Nephron (organoid): ENCODE results near the gene MYL7.
"Not testable (repeated sequence)": the region's sequence is repeated elsewhere in the genome, so short reads cannot be mapped to it uniquely, and the experiment has no call there.

Experiments
- H3K27ac Mint-ChIP-seq, 3 experiments: 2 replicates each; pipeline ENCODE4 v1.8.0; 2020; ENCODE audit warnings: mixed read lengths in 3 of 3, mild to moderate bottlenecking in 2 of 3, moderate library complexity in 1 of 3
- H3K27me3 Mint-ChIP-seq: 2 replicates; pipeline ENCODE4 v1.8.0; 2021; ENCODE audit warnings: low read depth, mild to moderate bottlenecking, moderate library complexity, mixed read lengths
- H3K36me3 Mint-ChIP-seq: 2 replicates; pipeline ENCODE4 v1.8.0; 2020; ENCODE audit warnings: low read depth, mixed read lengths
- H3K4me1 Mint-ChIP-seq: 2 replicates; pipeline ENCODE4 v1.8.0; 2020; ENCODE audit warnings: mixed read lengths
- H3K4me3 Mint-ChIP-seq, 3 experiments: 2 replicates each; pipeline ENCODE4 v1.8.0; 2020; ENCODE audit warnings: mild to moderate bottlenecking in 3 of 3, mixed read lengths in 3 of 3, moderate library complexity in 2 of 3
- H3K9me3 Mint-ChIP-seq: 2 replicates; pipeline ENCODE4 v1.8.0; 2020; ENCODE audit warnings: mixed read lengths
- CTCF ChIP-seq, 3 experiments: fragments of 200-600 bp; sonication (generic); IDR thresholded peaks; one replicate each; pipeline ENCODE4 v1.5.0; 2021; ENCODE audit warnings: antibody characterized with exemption in 3 of 3; ENCODE audit not compliant: unreplicated experiment in 3 of 3

The MYL7 gene

GRCh38 chr7:44133295-44133694, 7.8 kb downstream of the MYL7 start:
- Mint-ChIP-seq H3K4me3 (no peak overlapping the region), H3K4me1 (peaks cover 19% of the 10 kb centered on the region), H3K27ac (peak overlapping the region in 2 of 3 experiments; percentile 18), H3K27me3 (peaks cover 7% of the 10 kb centered on the region), H3K9me3 (no peaks in the 10 kb centered on the region), H3K36me3 (no peaks in the 10 kb centered on the region)
- no peak for TF ChIP-seq CTCF (IDR thresholded peaks at IDR 0.05; ENCODE audit: unreplicated experiment in 3 of 3)

GRCh38 chr7:44132039-44132438, 9.1 kb downstream of the MYL7 start:
- Mint-ChIP-seq H3K36me3 (no peaks in the 10 kb centered on the region), H3K9me3 (peaks cover 9% of the 10 kb centered on the region), H3K4me1 (peaks cover 19% of the 10 kb centered on the region), H3K27ac (peak overlapping the region; percentile 69 to 79 (median 76)), H3K27me3 (peaks cover 14% of the 10 kb centered on the region), H3K4me3 (peak overlapping the region in 1 of 3 experiments; percentile 7)
- no peak for TF ChIP-seq CTCF (IDR thresholded peaks at IDR 0.05; ENCODE audit: unreplicated experiment in 3 of 3)

- Mint-ChIP-seq H3K9me3 (peaks cover 14% of the 10 kb centered on the region), H3K36me3 (no peaks in the 10 kb centered on the region), H3K4me1 (peaks cover 19% of the 10 kb centered on the region), H3K27ac (peak overlapping the region; percentile 69 to 79 (median 76)), H3K4me3 (peak overlapping the region in 1 of 3 experiments; percentile 7), H3K27me3 (peaks cover 14% of the 10 kb centered on the region)
- peak in 1 of 3 experiments; percentile 41 for TF ChIP-seq CTCF (IDR thresholded peaks at IDR 0.05; ENCODE audit: unreplicated experiment in 3 of 3)
These were observed 9.7 kb downstream of the MYL7 start for GRCh38 chr7:44131173-44132029.

- peaks cover 19% of the 10 kb centered on the region for H3K4me1 Mint-ChIP-seq
- H3K36me3 Mint-ChIP-seq: no peaks in the 10 kb centered on the region
- peaks cover 7% of the 10 kb centered on the region for H3K27me3 Mint-ChIP-seq
- no peak for TF ChIP-seq CTCF (IDR thresholded peaks at IDR 0.05; ENCODE audit: unreplicated experiment in 3 of 3)
- no peak overlapping the region for H3K4me3 Mint-ChIP-seq
- peaks cover 14% of the 10 kb centered on the region for H3K9me3 Mint-ChIP-seq
- no peak overlapping the region for H3K27ac Mint-ChIP-seq
These were observed 12.2 kb downstream of the MYL7 start for GRCh38 chr7:44128721-44129582.

- H3K4me1 Mint-ChIP-seq: peaks cover 19% of the 10 kb centered on the region
- H3K36me3 Mint-ChIP-seq: no peaks in the 10 kb centered on the region
- H3K9me3 Mint-ChIP-seq: peaks cover 14% of the 10 kb centered on the region
- no peak overlapping the region for H3K27ac Mint-ChIP-seq
- H3K4me3 Mint-ChIP-seq: peak overlapping the region in 1 of 3 experiments; percentile 71
- no peak for TF ChIP-seq CTCF (IDR thresholded peaks at IDR 0.05; ENCODE audit: unreplicated experiment in 3 of 3)
- peaks cover 7% of the 10 kb centered on the region for H3K27me3 Mint-ChIP-seq
These were observed 14.0 kb downstream of the MYL7 start for GRCh38 chr7:44127161-44127560.

GRCh38 chr7:44126574-44126973, 14.6 kb downstream of the MYL7 start:
- H3K9me3 Mint-ChIP-seq: peaks cover 14% of the 10 kb centered on the region
- H3K4me1 Mint-ChIP-seq: peaks cover 14% of the 10 kb centered on the region
- not testable (repeated sequence) for H3K27ac Mint-ChIP-seq, H3K36me3 Mint-ChIP-seq, H3K27me3 Mint-ChIP-seq
- peak overlapping the region in 2 of 3 experiments; percentile 31 to 71 for H3K4me3 Mint-ChIP-seq
